Limb (tissue), 2 donors: ENCODE measurements around the gene KCNA5.

Experiments
- DNase-seq, 2 donors: peaks; one replicate each; pipeline ENCODE4 v3.0.0-alpha.2; 2016; ENCODE audit errors: extremely low spot score in 2 of 2

KCNA5 gene

DNA sequence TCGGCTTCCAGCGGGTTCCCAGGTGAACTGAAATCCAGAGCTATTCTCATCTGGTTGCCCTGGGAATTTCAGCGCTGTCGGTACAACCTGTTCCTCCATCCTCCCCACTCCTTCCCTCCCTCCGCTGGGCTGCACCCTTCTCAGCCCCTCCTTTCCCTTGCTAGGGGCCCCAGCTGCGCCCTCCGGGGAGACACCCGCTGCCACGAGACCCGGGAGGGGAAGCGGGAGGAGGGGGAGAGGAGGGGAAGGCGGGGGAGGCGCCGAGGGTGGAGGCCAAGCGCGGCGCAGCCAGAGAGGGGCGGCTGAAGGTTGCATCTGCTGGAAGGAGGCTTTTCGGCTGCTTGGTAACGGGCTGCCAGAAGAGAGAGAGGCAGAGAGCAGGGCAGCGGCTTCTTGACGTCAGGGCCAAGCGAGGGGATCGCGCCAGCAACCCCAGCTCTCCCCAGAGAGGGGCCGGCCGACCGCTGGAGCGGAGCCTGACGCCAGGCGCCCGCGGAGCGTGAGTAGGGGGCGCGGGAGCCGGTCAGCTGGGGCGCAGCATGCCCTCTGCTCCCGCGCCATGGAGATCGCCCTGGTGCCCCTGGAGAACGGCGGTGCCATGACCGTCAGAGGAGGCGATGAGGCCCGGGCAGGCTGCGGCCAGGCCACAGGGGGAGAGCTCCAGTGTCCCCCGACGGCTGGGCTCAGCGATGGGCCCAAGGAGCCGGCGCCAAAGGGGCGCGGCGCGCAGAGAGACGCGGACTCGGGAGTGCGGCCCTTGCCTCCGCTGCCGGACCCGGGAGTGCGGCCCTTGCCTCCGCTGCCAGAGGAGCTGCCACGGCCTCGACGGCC lies at the start of gene KCNA5:
Gene KCNA5 (plus strand): TSS at position 291 of the 831 bp plus-strand sequence. CDS start 269 bp downstream, at position 560.
- DNase-seq, result peak; percentile 53 to 80

GRCh38 chr12:4994622-4995021 lies 49.1 kb upstream of the KCNA5 start:
- no peak for DNase-seq

- no peak for DNase-seq
These were observed 47.0 kb upstream of the KCNA5 start for GRCh38 chr12:4996714-4997113.

- DNase-seq, result no peak
These were observed 45.7 kb upstream of the KCNA5 start for GRCh38 chr12:4997939-4998338.

DNA sequence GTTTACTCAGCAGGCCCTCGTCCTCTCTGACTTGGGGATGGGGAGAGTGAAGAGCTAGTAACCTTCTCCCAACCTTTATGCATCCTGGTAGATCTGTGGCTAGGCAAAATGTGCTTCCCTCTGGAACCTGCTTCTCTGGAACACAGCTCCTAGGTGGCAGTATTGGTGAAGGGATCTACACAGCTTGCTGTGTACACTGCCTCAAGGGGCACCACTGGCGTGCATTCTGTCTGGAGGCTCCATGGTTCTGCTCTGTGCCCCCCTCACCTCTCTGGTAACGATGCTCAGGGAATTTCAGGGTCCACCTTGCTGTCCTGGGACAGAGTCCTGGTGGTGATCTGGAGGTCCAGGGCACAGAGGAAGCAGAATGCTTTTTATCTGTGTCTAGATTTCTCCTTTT lies 43.5 kb upstream of the KCNA5 start:
- DNase-seq, result no peak

GRCh38 chr12:5000658-5001385 lies 42.9 kb upstream of the KCNA5 start:
- no peak for DNase-seq

DNA sequence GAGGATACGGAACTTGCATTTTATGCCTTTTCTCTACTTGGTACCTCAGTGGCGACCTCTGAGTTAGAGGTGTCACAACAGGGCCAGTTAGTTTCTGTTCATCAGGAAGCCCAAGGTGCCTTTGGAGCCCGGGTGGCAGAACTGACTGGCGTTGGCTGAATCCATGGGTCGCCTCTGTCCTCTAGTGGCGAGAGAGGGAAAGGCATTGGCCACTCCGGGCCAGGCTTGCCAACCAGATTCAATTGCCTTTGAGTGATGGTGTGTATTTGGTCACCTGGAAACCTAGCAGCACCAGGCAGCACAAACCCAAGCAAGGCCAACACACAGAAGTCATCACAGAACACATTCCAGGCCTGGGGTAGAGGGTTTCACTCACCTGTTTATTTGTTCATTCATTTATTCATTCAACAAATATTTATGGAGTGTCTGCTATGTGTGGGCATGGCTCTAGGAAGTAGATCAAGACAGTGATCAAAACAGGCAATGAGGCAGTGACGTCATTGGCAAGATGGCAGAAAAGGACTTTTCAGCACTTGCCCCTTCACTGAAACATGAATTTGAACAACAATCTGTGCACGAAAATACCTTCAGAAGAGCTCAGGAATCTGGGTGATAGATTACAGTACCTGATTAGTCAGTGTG lies 40.5 kb upstream of the KCNA5 start:
- DNase-seq, result peak; percentile 61 to 78

GRCh38 chr12:5008661-5009060 lies 35.0 kb upstream of the KCNA5 start:
- DNase-seq, result no peak

DNA sequence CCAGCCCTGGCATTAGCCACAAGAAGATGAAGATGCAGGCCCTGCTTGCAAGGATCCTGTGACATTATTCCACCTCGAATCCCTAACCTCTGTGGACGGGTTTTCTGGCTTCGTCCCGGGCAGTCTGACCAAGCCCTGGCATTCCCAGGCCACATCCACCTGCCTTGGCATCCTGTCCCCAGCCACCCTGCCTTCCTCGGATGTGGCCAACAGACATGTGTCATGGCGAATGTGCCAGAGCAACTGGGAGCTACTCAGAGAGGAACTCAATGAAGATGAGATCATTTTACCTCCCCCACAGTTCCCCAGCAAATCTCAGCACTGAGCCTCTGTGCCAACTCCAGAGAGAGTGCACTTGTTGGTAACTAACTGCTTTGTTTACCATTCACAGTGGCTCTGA lies 33.5 kb upstream of the KCNA5 start:
- no peak for DNase-seq

DNA sequence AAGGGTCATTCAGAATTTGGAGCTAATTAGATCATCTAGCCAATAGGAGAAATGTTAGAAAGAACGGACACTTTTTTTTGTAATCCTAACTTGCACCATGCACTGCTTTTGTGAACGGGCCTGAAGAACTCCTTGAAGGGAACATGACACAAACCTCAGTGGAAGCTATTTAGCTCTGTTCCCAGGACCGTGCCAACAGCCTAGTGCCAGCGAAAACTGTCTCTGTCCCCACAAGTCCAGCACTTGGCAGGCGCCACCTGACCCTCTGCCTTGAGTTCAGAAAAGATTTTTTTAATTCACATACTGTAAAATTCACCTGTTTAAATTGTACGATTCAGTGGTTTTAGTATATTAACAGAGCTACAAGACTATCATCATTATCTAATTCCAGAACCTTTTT lies 31.3 kb upstream of the KCNA5 start:
- no peak for DNase-seq

GRCh38 chr12:5013266-5013730 lies 30.4 kb upstream of the KCNA5 start:
- no peak for DNase-seq

DNA sequence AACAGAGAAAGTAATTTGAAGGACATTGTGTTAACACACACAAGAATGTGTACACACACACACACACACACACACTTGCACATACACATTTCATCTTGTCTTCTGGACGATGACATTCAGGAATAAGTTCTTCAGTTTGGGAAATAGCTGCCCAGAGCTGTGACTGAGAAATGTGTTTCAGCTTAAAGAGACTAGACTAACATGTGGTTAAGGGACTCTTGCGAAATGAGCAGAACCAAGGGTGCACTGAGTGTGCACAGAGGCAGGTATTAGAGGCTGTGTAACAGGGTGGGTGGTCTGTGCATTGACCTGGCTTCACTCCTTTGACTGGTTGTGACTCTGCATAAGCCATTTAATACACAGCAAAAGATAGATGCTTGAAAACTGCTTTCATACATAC lies 29.4 kb upstream of the KCNA5 start:
- no peak for DNase-seq

DNA sequence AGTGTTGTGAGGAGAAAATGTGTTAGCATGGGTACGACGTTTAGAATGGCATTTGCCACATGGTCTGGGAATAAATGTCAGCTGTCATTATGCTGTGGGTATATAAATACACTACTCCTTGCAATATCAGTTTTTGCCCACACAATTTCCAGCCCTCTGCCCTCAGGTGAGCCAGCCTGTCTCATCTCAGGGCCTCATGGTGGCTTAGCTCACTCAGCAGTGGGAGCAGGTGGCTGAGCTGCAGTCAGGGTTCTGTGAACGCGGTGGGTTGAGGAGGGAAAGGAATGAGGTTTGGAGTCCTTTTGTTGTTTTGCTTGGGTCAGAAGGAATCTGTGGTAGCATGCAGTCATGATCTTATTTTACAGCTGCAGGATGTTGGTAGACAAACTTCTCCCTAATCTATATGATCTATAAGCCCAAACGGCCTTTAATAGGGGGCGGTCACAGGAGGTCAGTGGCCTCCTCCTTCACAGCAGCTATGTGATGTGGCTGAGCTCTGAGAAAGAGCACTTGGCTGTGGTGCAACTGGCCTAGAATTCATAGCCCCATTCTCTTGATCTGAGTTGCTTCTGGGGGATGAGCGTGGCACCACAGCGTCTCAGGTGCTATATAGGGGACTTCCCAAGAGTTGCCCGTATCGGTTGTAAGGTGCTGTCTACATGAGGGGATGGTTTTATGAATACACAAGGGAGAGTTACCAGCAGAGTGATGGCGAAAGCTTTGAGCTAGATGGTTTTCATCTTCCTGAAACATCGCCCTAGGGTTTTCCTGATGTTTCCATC lies 27.8 kb upstream of the KCNA5 start:
- DNase-seq, result no peak

- DNase-seq, result no peak
These were observed 27.2 kb upstream of the KCNA5 start for GRCh38 chr12:5016526-5016925.

DNA sequence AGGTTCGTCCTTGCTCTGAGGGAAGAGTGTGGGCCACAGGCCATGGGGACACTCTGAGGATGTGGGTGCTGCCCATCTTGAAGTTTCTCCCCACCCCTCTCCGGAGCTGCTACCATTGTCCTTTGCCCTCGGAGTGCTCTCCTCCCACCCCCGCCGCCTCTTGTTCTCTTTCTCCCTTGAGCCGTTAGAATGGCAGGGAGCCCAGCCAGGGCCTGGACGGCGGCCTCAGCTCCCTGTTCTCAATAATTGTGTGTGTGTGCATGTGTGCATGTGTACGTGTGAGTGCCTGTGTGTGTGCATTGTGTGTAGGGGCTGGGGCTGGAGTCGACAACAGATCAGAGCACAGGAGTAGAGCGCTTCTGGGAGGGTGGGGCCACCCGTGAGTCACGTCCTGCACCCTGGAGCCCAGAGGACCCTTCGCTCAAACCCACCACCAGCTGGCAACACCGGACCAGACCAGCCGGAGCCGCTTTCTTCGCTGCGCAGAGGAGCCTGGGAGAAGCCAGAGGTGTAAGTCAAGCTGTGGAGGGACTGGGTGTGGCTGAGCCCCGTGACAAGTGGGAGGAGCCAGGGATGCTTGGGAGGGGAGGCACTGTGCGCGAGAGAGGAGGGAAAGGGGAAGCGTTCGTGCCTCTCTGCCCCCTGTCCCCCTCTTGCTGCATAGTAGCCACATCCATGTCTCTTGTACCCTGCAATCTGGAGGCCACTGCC lies 25.9 kb upstream of the KCNA5 start:
- no peak for DNase-seq

DNA sequence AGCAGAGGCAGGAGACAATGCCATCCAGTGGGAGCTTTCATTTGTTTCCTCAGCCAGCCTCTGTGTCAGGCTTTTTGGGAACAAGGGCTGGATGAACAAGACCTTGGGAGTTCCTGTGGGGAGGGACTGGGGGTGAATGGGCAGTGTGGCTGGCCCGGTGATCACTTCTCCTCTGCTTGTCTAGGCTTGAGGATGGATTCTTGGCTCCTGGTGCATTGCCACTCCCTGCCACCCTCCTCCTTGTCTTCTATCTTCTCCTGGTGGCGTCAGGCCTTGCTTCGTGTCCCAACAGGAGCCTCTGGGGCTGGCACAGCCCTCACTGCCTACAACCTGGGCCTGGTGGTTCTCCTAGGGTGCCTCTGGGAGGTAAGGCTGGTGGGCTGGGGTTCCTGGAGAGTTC lies 25.0 kb upstream of the KCNA5 start:
- DNase-seq, result no peak

DNA sequence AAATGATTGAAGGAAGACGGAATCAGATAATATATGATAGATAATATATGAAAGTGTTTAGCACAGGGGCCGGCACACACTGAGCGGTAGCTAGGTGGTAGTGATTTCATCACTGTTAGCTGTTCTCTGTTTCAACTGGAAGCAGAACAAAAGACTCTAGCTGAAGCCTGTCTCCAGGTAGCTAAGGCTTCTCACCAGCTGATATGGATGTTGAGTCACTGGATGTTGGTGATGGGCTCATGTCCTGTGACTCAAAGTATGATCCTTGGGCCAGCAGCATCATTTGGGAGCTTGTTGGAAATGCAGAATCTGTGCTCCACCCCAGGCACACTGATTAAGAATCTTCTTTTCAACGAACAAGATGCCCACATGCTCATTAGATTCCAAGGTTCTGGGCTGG lies 21.7 kb upstream of the KCNA5 start:
- DNase-seq, result no peak

GRCh38 chr12:5022465-5023061 lies 21.1 kb upstream of the KCNA5 start:
- DNase-seq, result peak in 1 of 2 donors; percentile 75

DNA sequence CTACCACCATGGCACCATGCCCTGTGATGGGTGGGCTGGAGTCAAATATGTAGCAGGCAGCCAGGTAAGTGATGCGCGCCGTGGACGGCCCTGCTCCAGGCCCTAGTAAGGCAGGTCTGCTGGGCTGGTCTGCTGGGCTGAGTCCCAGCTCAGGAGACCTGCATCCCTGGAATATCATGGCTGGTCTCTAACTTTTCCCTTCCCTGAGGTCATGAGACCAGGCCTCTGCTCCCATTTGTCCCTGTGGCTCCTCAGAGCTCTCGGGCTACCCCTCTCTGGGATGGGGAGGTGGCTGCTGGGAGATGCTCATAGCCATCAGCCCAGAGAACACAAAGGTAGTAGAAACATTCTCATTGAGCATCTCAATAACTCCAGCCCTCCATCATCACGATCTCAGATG lies 19.8 kb upstream of the KCNA5 start:
- no peak for DNase-seq

DNA sequence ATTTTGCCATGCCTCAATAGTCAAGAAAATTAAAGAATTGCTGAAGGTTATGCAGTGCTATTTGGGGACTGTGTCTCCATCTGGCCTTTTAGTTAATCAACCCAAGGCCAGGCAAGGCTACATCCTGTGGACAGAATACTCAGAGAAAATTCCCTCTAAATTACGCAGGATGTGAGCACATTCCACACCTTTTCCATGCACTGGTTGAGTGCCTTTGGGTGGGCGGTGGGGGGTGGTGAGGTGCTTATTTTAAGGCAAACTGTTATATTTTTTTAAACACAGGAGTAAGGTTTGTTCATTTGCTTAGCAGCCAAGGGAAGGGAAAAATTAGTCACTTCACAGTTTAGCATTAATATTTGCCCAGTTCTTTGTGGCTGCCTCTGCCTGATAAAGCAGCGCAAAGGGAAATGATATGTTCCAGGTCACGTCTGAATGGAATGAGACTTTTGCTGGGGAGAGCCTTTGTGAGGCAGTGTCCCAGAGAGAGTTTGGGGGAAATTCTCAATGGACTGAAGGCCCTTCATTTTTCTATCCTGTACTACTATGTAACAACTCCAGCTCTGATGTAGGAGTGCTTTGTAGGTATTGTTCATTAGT lies 17.2 kb upstream of the KCNA5 start:
- DNase-seq, result no peak
